Vagina (tissue), 2 donors: ENCODE measurements around the gene TLCD3A. TPM values are rescaled to one million over a fixed set of nuclear protein-coding genes. Genes with fewer than 3 reads are reported as not detected.

Source experiments
- DNase-seq, 2 donors: peaks; one replicate each; pipeline ENCODE4 v3.0.0-alpha.2; 2017; ENCODE audit errors: extremely low spot score in 2 of 2
- H3K27ac ChIP-seq: fragments of 200-600 bp; sonication (generic); one replicate; pipeline ENCODE4 v1.5.1; 2019
- H3K27me3 ChIP-seq: fragments of 200-600 bp; sonication (generic); one replicate; pipeline ENCODE4 v1.5.1; 2019
- H3K36me3 ChIP-seq, 2 donors: fragments of 200-600 bp; sonication (generic); one replicate each; pipeline ENCODE4 v1.5.1; 2017 to 2019
- H3K4me1 ChIP-seq: fragments of 200-600 bp; sonication (generic); one replicate; pipeline ENCODE4 v1.5.1; 2019
- H3K4me3 ChIP-seq, 2 donors: fragments of 200-600 bp; sonication (generic); 1 replicate in 1 of 2; 2 replicates in 1 of 2; pipeline ENCODE4 v1.5.1; 2016 to 2019
- H3K9me3 ChIP-seq: fragments of 200-600 bp; sonication (generic); one replicate; pipeline ENCODE4 v1.5.1; 2019
- POLR2A ChIP-seq, 2 donors: fragments of 450-650 bp; IDR thresholded peaks; one replicate each; pipeline ENCODE4 v1.6.1; 2017; ENCODE audit warnings: antibody characterized with exemption in 2 of 2, mild to moderate bottlenecking in 2 of 2, moderate library complexity in 2 of 2
- POLR2AphosphoS5 ChIP-seq, 2 donors: sonication (generic); formaldehyde crosslinking; IDR thresholded peaks; one replicate each; pipeline ENCODE4 v1.9.0; 2017; ENCODE audit warnings: antibody characterized with exemption in 2 of 2, mild to moderate bottlenecking in 2 of 2, low read depth in 1 of 2; ENCODE audit not compliant: insufficient read depth in 1 of 2
- intact Hi-C: fragments of 100-400 bp; cut with DNase I; formaldehyde crosslinking; loops from one replicate; pipeline ENCODE4 v1.15.1; 2023
- total RNA-seq: library from RNA; depleted of rRNA; stranded (reverse); fragments of >200 nt; gene quantifications from one replicate; pipeline ENCODE4 v1.2.3, GENCODE V29; 2016
- TF ChIP-seq, protein P1 (sequence below), 3 experiments: fragments of 450-650 bp in 2 of 3; fragments of 200-600 bp in 1 of 3; sonication (generic) in 1 of 3; IDR thresholded peaks; one replicate each; pipeline ENCODE4 v1.5.1; 2017 to 2019; ENCODE audit warnings: antibody characterized with exemption in 3 of 3, mild to moderate bottlenecking in 2 of 3, moderate library complexity in 2 of 3

TLCD3A gene
- total RNA-seq, 1 donor from 2014 or later, result 18.7 TPM

GRCh38 chr17:725084-725483 is 7.3 kb upstream of the TLCD3A start:
- no peak overlapping the region for H3K27ac ChIP-seq

DNA sequence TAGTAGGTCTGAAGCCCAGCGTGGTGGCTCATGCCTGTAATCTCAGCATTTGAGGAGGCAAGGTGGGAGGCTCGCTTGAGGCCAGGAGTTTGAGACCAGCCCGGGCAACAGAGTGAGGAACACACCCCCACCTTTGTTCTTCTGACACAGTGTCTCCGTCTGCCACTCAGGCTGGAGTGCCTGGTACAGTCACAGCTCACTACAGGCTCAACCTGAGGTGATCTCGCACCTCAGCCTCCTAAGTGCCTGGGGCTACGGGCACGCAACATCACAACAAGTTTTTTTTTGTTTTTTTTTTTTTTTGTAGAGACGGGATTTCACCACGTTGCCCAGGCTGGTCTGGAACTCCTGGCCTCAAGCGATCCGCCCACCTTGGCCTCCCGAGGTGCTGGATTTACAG is 6.7 kb upstream of the TLCD3A start:
- Histone ChIP-seq H3K36me3 (no peaks in the 10 kb centered on the region), H3K9me3 (no peaks in the 10 kb centered on the region), H3K27ac (no peak overlapping the region), H3K27me3 (no peaks in the 10 kb centered on the region), H3K4me3 (no peak overlapping the region), H3K4me1 (peaks cover 22% of the 10 kb centered on the region)
- no peak for DNase-seq
- intact Hi-C loops, result no loop called here
- TF ChIP-seq, protein P1, sequence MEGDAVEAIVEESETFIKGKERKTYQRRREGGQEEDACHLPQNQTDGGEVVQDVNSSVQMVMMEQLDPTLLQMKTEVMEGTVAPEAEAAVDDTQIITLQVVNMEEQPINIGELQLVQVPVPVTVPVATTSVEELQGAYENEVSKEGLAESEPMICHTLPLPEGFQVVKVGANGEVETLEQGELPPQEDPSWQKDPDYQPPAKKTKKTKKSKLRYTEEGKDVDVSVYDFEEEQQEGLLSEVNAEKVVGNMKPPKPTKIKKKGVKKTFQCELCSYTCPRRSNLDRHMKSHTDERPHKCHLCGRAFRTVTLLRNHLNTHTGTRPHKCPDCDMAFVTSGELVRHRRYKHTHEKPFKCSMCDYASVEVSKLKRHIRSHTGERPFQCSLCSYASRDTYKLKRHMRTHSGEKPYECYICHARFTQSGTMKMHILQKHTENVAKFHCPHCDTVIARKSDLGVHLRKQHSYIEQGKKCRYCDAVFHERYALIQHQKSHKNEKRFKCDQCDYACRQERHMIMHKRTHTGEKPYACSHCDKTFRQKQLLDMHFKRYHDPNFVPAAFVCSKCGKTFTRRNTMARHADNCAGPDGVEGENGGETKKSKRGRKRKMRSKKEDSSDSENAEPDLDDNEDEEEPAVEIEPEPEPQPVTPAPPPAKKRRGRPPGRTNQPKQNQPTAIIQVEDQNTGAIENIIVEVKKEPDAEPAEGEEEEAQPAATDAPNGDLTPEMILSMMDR (IDR thresholded peaks at IDR 0.05), result no peak
- TF ChIP-seq POLR2AphosphoS5 (IDR thresholded peaks at IDR 0.05; ENCODE audit: insufficient read depth in 1 of 2, low read depth in 1 of 2), result no peak
- TF ChIP-seq POLR2A (IDR thresholded peaks at IDR 0.05), result no peak

More at GRCh38 chr17:725084-725483, 7.3 kb upstream of the TLCD3A start:
- TF ChIP-seq POLR2AphosphoS5 (IDR thresholded peaks at IDR 0.05; ENCODE audit: insufficient read depth in 1 of 2, low read depth in 1 of 2), result no peak
- TF ChIP-seq, protein P1 (IDR thresholded peaks at IDR 0.05), result no peak
- no peak for TF ChIP-seq POLR2A (IDR thresholded peaks at IDR 0.05)
- no peaks in the 10 kb centered on the region for H3K36me3 ChIP-seq
- H3K4me3 ChIP-seq, result no peak overlapping the region
- H3K9me3 ChIP-seq, result no peaks in the 10 kb centered on the region
- no peak for DNase-seq
- intact Hi-C loops, result no loop called here
- peaks cover 15% of the 10 kb centered on the region for H3K4me1 ChIP-seq
- H3K27me3 ChIP-seq, result no peaks in the 10 kb centered on the region

- no peak for TF ChIP-seq POLR2A (IDR thresholded peaks at IDR 0.05)
- TF ChIP-seq, protein P1 (IDR thresholded peaks at IDR 0.05), result no peak
- no peak for TF ChIP-seq POLR2AphosphoS5 (IDR thresholded peaks at IDR 0.05; ENCODE audit: insufficient read depth in 1 of 2, low read depth in 1 of 2)
- H3K36me3 ChIP-seq, result no peaks in the 10 kb centered on the region
- H3K27ac ChIP-seq, result no peak overlapping the region
- intact Hi-C loops, result no loop called here
- no peak overlapping the region for H3K4me3 ChIP-seq
- peaks cover 27% of the 10 kb centered on the region for H3K4me1 ChIP-seq
- H3K27me3 ChIP-seq, result no peaks in the 10 kb centered on the region
- DNase-seq, result no peak
- H3K9me3 ChIP-seq, result no peaks in the 10 kb centered on the region
Observed at GRCh38 chr17:726271-726919, 6.0 kb upstream of the TLCD3A start.

- H3K27ac ChIP-seq, result peak overlapping the region; percentile 87
- DNase-seq, result no peak
- H3K27me3 ChIP-seq, result no peaks in the 10 kb centered on the region
- no peak overlapping the region for H3K4me3 ChIP-seq
- TF ChIP-seq, protein P1 (IDR thresholded peaks at IDR 0.05), result no peak
- TF ChIP-seq POLR2AphosphoS5 (IDR thresholded peaks at IDR 0.05; ENCODE audit: insufficient read depth in 1 of 2, low read depth in 1 of 2), result peak in 1 of 2 donors; percentile 68
- TF ChIP-seq POLR2A (IDR thresholded peaks at IDR 0.05), result no peak
- H3K36me3 ChIP-seq, result no peaks in the 10 kb centered on the region
- no peaks in the 10 kb centered on the region for H3K9me3 ChIP-seq
- intact Hi-C loops, result no loop called here
- peaks cover 40% of the 10 kb centered on the region for H3K4me1 ChIP-seq
Observed at GRCh38 chr17:728911-729310, 3.5 kb upstream of the TLCD3A start.

- DNase-seq, result no peak
- TF ChIP-seq POLR2A (IDR thresholded peaks at IDR 0.05), result no peak
- no peak for TF ChIP-seq POLR2AphosphoS5 (IDR thresholded peaks at IDR 0.05; ENCODE audit: insufficient read depth in 1 of 2, low read depth in 1 of 2)
- TF ChIP-seq, protein P1 (IDR thresholded peaks at IDR 0.05), result no peak
- Histone ChIP-seq H3K4me3 (peak overlapping the region; percentile 66 to 80), H3K4me1 (peaks cover 48% of the 10 kb centered on the region), H3K36me3 (no peaks in the 10 kb centered on the region), H3K27me3 (no peaks in the 10 kb centered on the region), H3K9me3 (no peaks in the 10 kb centered on the region), H3K27ac (peak overlapping the region; percentile 87)
- intact Hi-C loops, result no loop called here
Observed at GRCh38 chr17:731644-732066, 741 bp upstream of the TLCD3A start.
